ENCODE measurements around the gene MKI67. TPM values are rescaled to one million over a fixed set of nuclear protein-coding genes. Genes with fewer than 3 reads are reported as not detected.

The MKI67 gene
- total RNA-seq, 8 experiments from 2014 or later, result 0.15 to 51.8 (median 2.4) TPM

DNA sequence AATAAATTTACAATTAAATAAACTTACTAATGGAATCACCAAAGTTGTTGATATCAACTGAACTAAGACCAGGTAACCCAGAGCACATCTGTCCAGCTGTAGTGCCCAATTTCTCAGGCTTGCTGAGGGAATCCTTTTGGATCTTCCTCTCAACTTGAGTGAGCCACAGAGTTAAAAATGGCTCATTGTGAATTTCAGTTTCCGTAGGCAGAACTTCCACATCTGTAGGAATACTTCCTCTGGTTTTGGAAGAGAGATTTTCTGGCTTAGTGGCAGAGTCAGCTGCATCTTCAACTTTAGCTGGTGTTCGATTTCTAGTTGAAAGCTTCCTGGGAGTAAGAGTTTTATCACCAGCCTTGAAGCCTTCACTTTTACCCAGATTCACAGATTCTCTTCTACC lies 11.3 kb downstream of the MKI67 start:
- WGBS, 10 experiments, result 75 to 100% (median 100%) methylated on average over 1 to 2 of the region's 2 CpGs; no CpG with 5 or more reads in 6 of the 10 experiments
- in situ Hi-C loops (cut with MboI; ENCODE audit: low pct_unique_long_range_greater_than_20kb in 2 of 9, low sequenced_read_pairs in 9 of 9, unreplicated experiment in 9 of 9), result no loop called here
- no peak overlapping the region for H3K4me3 ChIP-seq
- ATAC-seq (replicated peaks in 6 of 8), result no peak
- H3K4me1 ChIP-seq (replicated peaks in 1 of 2), result no peaks in the 10 kb centered on the region
- no peak overlapping the region for H3K27ac ChIP-seq

GRCh38 chr10:128113026-128113425 lies 13.2 kb downstream of the MKI67 start:
- no peak overlapping the region for H3K27ac ChIP-seq
- WGBS, 10 experiments, result 68 to 100% (median 87%) methylated on average over 1 to 10 of the region's 13 CpGs; no CpG with 5 or more reads in 1 of the 10 experiments
- H3K4me3 ChIP-seq, result no peak overlapping the region
- in situ Hi-C loops (cut with MboI; ENCODE audit: low pct_unique_long_range_greater_than_20kb in 2 of 9, low sequenced_read_pairs in 9 of 9, unreplicated experiment in 9 of 9), result no loop called here
- no peaks in the 10 kb centered on the region for H3K4me1 ChIP-seq (replicated peaks in 1 of 2)
- no peak for ATAC-seq (replicated peaks in 6 of 8)

- H3K4me3 ChIP-seq, result no peak overlapping the region
- ATAC-seq (replicated peaks in 6 of 8), result no peak
- no peak overlapping the region for H3K27ac ChIP-seq
- no peaks in the 10 kb centered on the region for H3K4me1 ChIP-seq (replicated peaks in 1 of 2)
- in situ Hi-C loops (cut with MboI; ENCODE audit: low pct_unique_long_range_greater_than_20kb in 2 of 9, low sequenced_read_pairs in 9 of 9, unreplicated experiment in 9 of 9), result no loop called here
- WGBS, 10 experiments, result 80 to 100% (median 94%) methylated on average over 2 to 6 of the region's 6 CpGs
Observed at GRCh38 chr10:128111696-128112095, 14.5 kb downstream of the MKI67 start.

DNA sequence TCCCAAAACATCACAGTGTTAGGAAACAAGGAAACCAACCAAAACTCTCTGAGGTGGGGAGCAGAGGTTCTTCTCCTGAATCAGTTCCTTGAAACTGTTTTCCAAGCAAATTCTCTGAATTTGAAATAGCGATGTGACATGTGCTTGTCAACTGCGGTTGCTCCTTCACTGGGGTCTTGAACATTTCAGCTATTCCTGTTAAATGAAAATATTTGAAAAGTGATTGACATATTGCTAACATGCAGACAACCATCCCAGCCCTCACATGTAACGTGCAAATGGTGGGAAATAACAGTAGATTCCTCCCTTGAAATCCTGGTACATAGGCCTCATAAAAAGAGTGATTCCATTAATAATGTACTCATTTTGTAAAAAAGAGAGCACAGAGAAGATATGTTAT lies 15.9 kb downstream of the MKI67 start:
- H3K4me1 ChIP-seq (replicated peaks in 1 of 2), result no peaks in the 10 kb centered on the region
- no peak for ATAC-seq (replicated peaks in 6 of 8)
- WGBS, 10 experiments, result 92 to 100% (median 97%) methylated on average over 1 to 3 of the region's 3 CpGs; no CpG with 5 or more reads in 1 of the 10 experiments
- in situ Hi-C loops (cut with MboI; ENCODE audit: low pct_unique_long_range_greater_than_20kb in 2 of 9, low sequenced_read_pairs in 9 of 9, unreplicated experiment in 9 of 9), result no loop called here
- H3K4me3 ChIP-seq, result no peak overlapping the region
- no peak overlapping the region for H3K27ac ChIP-seq

GRCh38 chr10:128109707-128110106 lies 16.5 kb downstream of the MKI67 start:
- H3K4me3 ChIP-seq, result no peak overlapping the region
- H3K4me1 ChIP-seq (replicated peaks in 1 of 2), result no peaks in the 10 kb centered on the region
- in situ Hi-C loops (cut with MboI; ENCODE audit: low pct_unique_long_range_greater_than_20kb in 2 of 9, low sequenced_read_pairs in 9 of 9, unreplicated experiment in 9 of 9), result no loop called here
- WGBS, 10 experiments, result 83 to 100% (median 96%) methylated on average over 1 to 4 of the region's 4 CpGs; no CpG with 5 or more reads in 1 of the 10 experiments
- ATAC-seq (replicated peaks in 6 of 8), result peak in 1 of 8 experiments; percentile 51
- no peak overlapping the region for H3K27ac ChIP-seq

DNA sequence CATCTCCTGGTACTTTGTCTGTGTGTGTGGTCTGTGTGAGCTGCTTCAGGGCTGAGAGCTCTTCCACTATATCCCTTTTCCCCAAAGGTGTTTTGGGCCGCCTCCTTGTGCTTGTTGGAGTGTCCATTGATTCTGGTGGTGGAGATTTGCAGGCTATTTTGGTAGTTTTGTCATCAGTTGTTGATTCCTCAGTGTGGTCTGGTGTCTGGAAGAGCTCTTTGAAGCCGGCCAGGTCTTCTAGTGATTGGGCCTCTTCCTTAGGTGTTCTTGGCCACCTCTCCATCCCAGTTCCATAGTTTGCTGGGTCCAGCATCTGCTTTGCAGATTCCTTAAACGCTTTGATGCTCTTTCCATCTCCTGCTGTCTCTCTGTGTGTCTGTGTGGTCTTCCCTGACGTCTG lies 20.8 kb downstream of the MKI67 start:
- no peak overlapping the region for H3K4me3 ChIP-seq

GRCh38 chr10:128103229-128103714 lies 23.0 kb downstream of the MKI67 start:
- Histone ChIP-seq H3K4me1 (replicated peaks in 1 of 2) (no peaks in the 10 kb centered on the region), H3K4me3 (no peak overlapping the region), H3K27ac (no peak overlapping the region)
- ATAC-seq (replicated peaks in 6 of 8), result no peak
- in situ Hi-C loops (cut with MboI; ENCODE audit: low pct_unique_long_range_greater_than_20kb in 2 of 9, low sequenced_read_pairs in 9 of 9, unreplicated experiment in 9 of 9), result no loop called here
- 88 to 100% (median 95%) methylated on average over 1 to 6 of the region's 8 CpGs; no CpG with 5 or more reads in 2 of the 10 experiments for WGBS, 10 experiments

More for the DNA sequence above, 20.8 kb downstream of the MKI67 start:
- 86 to 100% (median 94%) methylated on average over 1 to 4 of the region's 4 CpGs; no CpG with 5 or more reads in 4 of the 10 experiments for WGBS, 10 experiments
- in situ Hi-C loops (cut with MboI; ENCODE audit: low pct_unique_long_range_greater_than_20kb in 2 of 9, low sequenced_read_pairs in 9 of 9, unreplicated experiment in 9 of 9), result no loop called here
- H3K4me1 ChIP-seq (replicated peaks in 1 of 2), result no peaks in the 10 kb centered on the region
- no peak for ATAC-seq (replicated peaks in 6 of 8)
- H3K27ac ChIP-seq, result no peak overlapping the region

DNA sequence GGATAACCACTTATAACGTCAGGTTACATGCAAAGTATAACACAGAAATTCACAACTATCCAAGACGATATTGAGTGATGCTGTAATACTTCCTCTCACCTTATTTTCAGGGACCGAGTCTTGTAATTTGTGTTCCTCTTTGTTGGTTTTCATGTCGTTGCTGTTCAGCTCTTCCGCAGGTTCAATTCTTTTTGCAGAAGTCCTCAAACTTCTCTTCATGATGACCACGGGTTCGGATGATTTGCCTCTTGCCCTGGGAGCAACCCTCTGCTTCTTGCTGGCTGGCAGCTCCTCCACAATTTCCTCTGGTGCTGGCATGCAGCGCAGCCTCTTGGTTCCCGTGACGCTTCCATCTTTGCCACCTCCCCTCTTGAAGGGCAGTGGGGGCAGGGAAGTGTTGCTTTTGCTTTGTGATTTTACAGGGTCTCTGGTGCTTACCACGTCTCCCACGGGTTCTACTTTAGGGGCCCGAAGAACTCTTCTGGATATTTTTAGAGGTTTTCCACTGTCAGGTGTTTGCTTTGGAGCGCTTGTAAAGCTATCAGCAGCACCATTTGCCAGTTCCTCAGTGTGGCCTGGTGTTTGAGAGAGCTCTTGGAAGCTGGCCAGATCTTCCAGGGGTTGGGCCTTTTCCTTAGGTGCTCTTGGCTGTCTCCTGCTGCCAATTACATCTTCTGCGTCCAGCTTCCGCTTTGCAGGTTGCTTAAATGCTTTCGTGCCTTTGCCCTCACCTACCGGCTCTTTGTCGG lies 23.6 kb downstream of the MKI67 start:
- ATAC-seq (replicated peaks in 6 of 8), result no peak
- in situ Hi-C loops (cut with MboI; ENCODE audit: low pct_unique_long_range_greater_than_20kb in 2 of 9, low sequenced_read_pairs in 9 of 9, unreplicated experiment in 9 of 9), result no loop called here
- whole genome bisulfite sequencing, 10 experiments, result 87 to 100% (median 93%) methylated on average over 1 to 16 of the region's 19 CpGs
- Histone ChIP-seq H3K4me3 (no peak overlapping the region), H3K27ac (no peak overlapping the region), H3K4me1 (replicated peaks in 1 of 2) (no peaks in the 10 kb centered on the region)

- H3K4me1 ChIP-seq (replicated peaks in 1 of 2), result no peaks in the 10 kb centered on the region
- H3K27ac ChIP-seq, result no peak overlapping the region
- 83 to 100% (median 92%) methylated on average over 1 of the region's 1 CpG; no CpG with 5 or more reads in 1 of the 10 experiments for WGBS, 10 experiments
- in situ Hi-C loops (cut with MboI; ENCODE audit: low pct_unique_long_range_greater_than_20kb in 2 of 9, low sequenced_read_pairs in 9 of 9, unreplicated experiment in 9 of 9), result no loop called here
- no peak for ATAC-seq (replicated peaks in 6 of 8)
- H3K4me3 ChIP-seq, result no peak overlapping the region
Observed at GRCh38 chr10:128101901-128102300, 24.3 kb downstream of the MKI67 start.

DNA sequence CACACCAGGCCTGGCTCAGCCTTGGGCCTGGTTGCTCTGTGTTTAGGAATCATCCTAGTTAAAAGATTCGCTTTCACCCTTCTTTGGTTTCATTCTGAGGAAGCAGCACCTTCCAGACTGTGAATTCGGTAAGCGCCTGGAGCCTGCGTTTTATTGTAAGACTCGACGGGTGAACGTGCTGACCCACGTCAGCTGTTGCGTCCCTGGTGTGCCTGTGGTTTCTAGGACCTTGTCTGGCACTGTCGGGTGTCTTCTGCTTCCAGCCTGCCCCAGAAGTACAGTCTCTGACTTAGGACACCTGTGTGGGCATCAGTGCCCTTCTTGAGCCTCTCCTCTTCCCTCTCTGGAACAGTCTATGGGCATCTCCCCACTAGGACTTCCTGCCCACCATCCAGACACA lies 26.3 kb downstream of the MKI67 start:
- Histone ChIP-seq H3K4me1 (replicated peaks in 1 of 2) (no peaks in the 10 kb centered on the region), H3K4me3 (no peak overlapping the region), H3K27ac (no peak overlapping the region)
- ATAC-seq (replicated peaks in 6 of 8), result no peak
- 85 to 100% (median 98%) methylated on average over 1 to 10 of the region's 10 CpGs; no CpG with 5 or more reads in 4 of the 10 experiments for WGBS, 10 experiments
- in situ Hi-C loops (cut with MboI; ENCODE audit: low pct_unique_long_range_greater_than_20kb in 2 of 9, low sequenced_read_pairs in 9 of 9, unreplicated experiment in 9 of 9), result no loop called here

- H3K4me1 ChIP-seq (replicated peaks in 1 of 2), result no peaks in the 10 kb centered on the region
- no peak overlapping the region for H3K4me3 ChIP-seq
- in situ Hi-C loops (cut with MboI; ENCODE audit: low pct_unique_long_range_greater_than_20kb in 2 of 9, low sequenced_read_pairs in 9 of 9, unreplicated experiment in 9 of 9), result no loop called here
- peak in 1 of 8 experiments; percentile 39 for ATAC-seq (replicated peaks in 6 of 8)
- 40 to 96% (median 92%) methylated on average over 1 to 7 of the region's 10 CpGs; no CpG with 5 or more reads in 1 of the 10 experiments for WGBS, 10 experiments
- no peak overlapping the region for H3K27ac ChIP-seq
Observed at GRCh38 chr10:128098631-128099030, 27.6 kb downstream of the MKI67 start.

DNA sequence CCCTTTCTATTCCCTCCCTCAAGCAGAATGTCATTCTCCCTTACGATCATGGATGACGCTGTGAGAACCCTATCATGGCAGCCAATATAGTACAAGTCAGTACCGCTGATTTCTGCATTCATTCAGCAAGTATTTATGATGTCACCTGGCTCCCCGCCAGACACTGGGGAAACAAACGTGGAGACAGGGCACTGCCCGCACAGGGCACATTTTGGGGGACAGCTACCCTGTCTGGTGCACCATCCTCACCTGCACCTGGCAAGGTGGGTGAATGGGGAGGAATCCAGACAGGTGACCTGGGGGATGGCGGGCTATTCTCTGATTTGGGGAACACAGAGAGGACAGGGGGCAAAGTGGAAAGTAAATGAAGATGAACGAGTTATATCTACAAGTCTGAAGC lies 28.4 kb downstream of the MKI67 start:
- no peak for ATAC-seq (replicated peaks in 6 of 8)
- in situ Hi-C loops (cut with MboI; ENCODE audit: low pct_unique_long_range_greater_than_20kb in 2 of 9, low sequenced_read_pairs in 9 of 9, unreplicated experiment in 9 of 9), result no loop called here
- WGBS, 10 experiments, result 90 to 100% (median 100%) methylated on average over 1 to 4 of the region's 8 CpGs; no CpG with 5 or more reads in 5 of the 10 experiments
- no peak overlapping the region for H3K4me3 ChIP-seq
- no peaks in the 10 kb centered on the region for H3K4me1 ChIP-seq (replicated peaks in 1 of 2)
- H3K27ac ChIP-seq, result no peak overlapping the region

- no peaks in the 10 kb centered on the region for H3K4me1 ChIP-seq (replicated peaks in 1 of 2)
- H3K27ac ChIP-seq, result no peak overlapping the region
- no peak overlapping the region for H3K4me3 ChIP-seq
- in situ Hi-C loops (cut with MboI; ENCODE audit: low pct_unique_long_range_greater_than_20kb in 2 of 9, low sequenced_read_pairs in 9 of 9, unreplicated experiment in 9 of 9), result no loop called here
- WGBS, 10 experiments, result 83 to 100% (median 90%) methylated on average over 1 to 4 of the region's 5 CpGs; no CpG with 5 or more reads in 3 of the 10 experiments
- ATAC-seq (replicated peaks in 6 of 8), result no peak
Observed at GRCh38 chr10:128096486-128097199, 29.6 kb downstream of the MKI67 start.
